ENCODE results near the gene DIAPH3.
A peak's percentile ranks its signal among the peaks of the same experiment; 100 is the strongest.
"Not testable (repeated sequence)": the region's sequence is repeated elsewhere in the genome, so short reads cannot be mapped to it uniquely, and the experiment has no call there.

The DIAPH3 gene

GRCh38 chr13:60094385-60095088 lies 69.2 kb downstream of the DIAPH3 start:
- no peak for DNase-seq

GRCh38 chr13:60093425-60094019 lies 70.2 kb downstream of the DIAPH3 start:
- DNase-seq: no peak

DNA sequence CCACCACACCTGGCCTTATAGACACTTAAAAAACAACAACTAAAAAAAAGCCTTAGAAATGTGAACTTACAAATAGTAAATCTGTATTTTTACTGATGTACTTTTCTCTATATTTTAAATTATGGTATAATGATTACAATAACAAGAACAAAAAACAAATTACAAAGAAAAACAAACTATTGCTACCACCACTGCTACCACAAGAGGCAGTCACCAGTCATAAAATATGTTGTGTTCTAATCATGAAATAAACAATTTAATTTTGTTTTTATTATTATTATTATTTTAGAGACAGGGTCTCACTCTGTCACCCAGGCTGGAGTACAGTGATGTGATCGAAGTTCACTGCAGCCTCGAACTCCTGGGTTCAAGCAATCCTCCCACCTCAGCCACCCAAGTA lies 72.2 kb downstream of the DIAPH3 start:
- DNase-seq: no peak

DNA sequence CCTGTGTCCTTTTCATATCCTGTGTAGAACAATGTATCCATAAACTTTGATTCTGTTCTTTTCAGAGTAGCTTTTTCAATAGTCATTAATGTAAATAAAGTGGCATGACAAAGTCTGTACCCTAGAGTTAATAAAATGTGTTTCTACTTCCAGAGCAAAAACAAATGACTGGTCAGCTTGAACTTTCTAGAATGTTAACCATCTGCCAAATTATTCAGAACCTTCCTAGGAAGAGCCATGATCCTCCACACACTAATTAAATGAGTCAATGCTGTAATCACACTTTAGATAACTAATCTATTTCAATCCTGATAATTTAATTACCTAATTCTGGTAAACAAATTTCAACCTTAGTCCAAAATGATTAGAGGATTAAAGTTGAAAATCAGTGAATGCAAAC lies 73.2 kb downstream of the DIAPH3 start:
- DNase-seq: no peak

DNA sequence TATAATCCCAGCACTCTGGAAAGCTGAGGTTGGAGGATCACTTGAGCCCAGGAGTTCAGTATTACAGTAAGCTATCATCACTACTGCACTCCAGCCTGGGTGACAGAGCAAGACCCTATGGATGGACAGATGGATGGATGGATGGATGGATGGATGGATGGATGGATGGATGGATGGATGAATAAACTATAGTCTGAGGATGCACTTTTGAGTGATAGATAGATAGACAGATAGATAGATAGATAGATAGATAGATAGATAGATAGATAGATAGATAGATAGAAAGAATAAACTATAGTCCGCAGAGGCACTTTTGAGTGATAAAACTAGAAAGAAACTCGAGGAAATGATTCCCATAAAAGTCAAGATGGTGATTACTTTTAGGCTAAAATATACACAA lies 79.9 kb downstream of the DIAPH3 start:
- DNase-seq: not testable (repeated sequence)

DNA sequence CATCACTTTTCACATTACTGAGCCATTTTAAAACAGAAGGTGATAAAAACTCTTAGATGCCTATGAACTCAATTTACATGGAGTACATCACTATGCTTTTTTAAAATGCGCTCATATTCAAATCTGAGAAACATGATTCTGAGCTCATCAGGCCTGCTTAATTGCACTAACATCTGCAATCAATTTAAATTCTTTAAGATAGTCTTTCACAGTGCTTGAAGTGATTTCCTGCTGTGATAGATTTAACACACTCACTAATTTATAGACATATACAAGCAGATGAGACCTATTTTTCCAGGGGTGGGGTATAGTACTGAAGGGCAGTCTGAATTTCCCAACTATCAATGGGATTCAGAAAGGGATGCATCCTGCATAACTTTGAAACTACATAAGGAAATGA lies 82.9 kb downstream of the DIAPH3 start:
- no peak for DNase-seq

DNA sequence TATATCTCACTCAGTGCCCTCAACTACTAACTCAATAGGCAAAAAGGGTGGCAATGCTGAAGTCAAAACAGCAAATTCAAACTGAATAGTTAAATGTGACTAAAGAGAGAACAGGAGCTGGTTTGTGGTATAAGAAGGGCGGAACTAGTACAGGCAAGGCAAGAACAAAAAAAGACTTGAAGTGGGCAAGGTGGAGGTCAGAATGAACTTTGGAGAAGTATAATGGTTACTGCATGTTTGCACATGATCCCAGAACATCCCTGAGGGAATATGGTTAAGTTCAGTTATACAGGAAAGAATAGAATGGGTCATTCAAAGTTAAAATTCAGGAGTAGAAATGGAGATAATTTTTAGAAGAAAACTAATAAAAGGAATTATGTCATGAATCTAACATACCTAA lies 85.5 kb downstream of the DIAPH3 start:
- DNase-seq: no peak

GRCh38 chr13:60075850-60076249 lies 87.9 kb downstream of the DIAPH3 start:
- DNase-seq: no peak

- no peak for DNase-seq
These were observed 89.3 kb downstream of the DIAPH3 start for GRCh38 chr13:60074397-60074796.

- DNase-seq: no peak
These were observed 97.5 kb downstream of the DIAPH3 start for GRCh38 chr13:60066226-60066625.

DNA sequence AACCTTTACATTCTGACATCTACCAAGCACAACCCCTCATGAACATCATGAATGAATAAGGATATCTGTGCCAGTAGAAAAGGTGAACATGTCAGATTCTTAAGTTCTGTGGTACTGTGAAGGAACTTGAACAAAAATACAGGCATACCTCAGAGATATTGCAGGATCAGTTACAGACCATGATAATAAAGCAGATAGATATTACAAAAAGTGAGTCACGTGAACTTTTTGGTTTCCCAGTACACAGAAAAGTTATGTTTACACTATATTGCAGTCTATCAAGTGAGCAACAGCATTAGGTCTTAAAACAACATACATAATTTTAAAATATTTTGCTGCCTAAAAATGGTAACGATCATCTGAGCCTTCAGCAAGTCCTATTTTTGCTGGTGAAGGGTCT lies 101.2 kb downstream of the DIAPH3 start:
- DNase-seq: no peak

DNA sequence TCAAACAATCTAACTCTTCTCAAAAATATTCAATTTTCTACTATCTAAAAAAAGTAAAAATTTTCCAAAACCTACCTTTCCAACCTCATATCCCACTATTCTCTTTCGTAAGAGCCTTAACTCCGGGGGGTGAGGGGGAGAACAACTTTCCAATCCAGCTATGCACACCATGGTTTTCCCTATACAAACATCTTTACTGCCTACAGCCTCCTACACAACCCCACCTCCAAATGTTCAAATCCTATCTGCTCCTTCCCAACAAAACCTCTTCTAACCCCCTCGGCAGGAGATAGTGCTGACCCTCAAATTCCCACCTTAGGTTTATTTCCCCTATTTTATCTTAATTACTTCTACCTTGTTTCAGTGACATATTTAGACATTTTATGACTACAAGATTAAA lies 102.0 kb downstream of the DIAPH3 start:
- DNase-seq: no peak

- DNase-seq: no peak
These were observed 111.9 kb downstream of the DIAPH3 start for GRCh38 chr13:60051754-60052285.

GRCh38 chr13:60048353-60048752 lies 115.4 kb downstream of the DIAPH3 start:
- DNase-seq: not testable (repeated sequence)

DNA sequence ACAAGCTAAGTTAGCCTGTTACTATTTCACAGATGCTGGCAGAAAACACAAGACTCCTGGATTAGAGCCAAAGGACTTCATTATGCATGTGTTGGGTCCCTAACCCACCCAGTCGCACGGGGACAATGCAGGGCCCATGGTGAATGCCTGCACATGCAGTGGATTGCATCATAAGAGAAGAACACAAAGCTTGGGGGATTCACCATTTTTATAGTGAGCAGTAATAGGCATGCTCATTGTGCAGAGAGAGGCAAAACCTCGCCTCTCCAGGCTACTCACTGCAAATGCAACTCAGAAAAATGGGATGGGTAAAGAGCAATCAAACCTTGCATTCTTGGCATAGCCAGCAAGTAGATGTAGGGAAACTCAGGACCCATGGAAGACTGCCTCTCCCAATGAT lies 115.8 kb downstream of the DIAPH3 start:
- no peak for DNase-seq

DNA sequence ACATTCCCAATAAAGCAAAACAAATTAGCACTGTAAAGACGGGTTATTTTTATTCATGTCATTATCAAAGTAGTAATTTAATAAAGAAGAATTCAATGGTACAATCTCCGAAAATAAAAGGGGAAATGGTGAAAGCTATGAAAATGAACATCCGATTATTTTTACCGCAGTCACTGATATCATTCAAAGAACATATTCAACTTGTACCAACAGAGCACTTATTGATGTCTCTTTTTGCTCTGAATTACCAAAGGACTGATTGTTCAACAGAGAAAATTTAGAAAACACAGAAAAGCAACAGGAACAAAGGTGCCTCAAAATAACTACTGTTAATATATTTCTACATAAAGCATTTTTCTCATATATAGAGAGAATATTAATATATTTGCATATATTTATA lies 119.4 kb downstream of the DIAPH3 start:
- DNase-seq: no peak

GRCh38 chr13:60043262-60043661 lies 120.5 kb downstream of the DIAPH3 start:
- no peak for DNase-seq

DNA sequence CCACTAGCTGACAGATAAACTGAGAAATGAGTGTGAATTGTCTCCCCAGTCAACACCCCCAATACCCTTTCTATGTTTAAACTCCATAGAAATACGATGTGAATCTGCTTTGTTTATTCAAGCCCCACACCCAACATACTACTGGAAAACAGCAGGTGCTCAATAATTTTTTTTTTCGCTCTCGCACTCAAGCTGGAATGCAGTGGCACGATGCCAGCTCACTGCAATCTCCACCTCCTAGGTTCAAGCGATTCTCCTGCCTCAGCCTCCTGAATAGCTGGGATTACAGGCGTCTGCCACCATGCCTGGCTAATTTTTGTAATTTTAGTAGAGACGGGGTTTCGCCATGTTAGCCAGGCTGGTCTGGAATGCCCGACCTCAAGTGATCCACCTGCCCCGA lies 123.1 kb downstream of the DIAPH3 start:
- not testable (repeated sequence) for DNase-seq

- no peak for DNase-seq
These were observed 127.9 kb downstream of the DIAPH3 start for GRCh38 chr13:60035874-60036273.

GRCh38 chr13:60032851-60033250 lies 130.9 kb downstream of the DIAPH3 start:
- DNase-seq: no peak

DNA sequence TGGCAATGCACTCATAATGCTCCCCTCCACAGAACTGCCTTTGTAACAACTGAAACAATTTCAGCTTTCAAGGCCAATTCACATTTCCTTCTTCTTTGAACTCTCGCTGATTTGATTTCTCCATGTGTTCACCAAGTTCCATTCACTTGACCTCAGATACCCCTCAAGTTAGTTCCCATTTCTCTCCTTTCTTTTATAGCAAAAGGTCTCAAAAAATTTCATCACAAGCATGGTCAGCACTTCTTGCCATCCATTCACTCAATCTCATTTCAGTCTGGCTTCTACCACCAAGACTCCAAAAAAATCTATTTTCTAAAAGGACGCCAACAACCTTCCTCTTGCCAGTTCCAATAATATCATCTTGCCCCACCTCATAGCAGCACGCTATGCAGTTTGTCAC lies 135.7 kb downstream of the DIAPH3 start:
- DNase-seq: no peak

- no peak for DNase-seq
These were observed 137.4 kb downstream of the DIAPH3 start for GRCh38 chr13:60026286-60026685.

DNA sequence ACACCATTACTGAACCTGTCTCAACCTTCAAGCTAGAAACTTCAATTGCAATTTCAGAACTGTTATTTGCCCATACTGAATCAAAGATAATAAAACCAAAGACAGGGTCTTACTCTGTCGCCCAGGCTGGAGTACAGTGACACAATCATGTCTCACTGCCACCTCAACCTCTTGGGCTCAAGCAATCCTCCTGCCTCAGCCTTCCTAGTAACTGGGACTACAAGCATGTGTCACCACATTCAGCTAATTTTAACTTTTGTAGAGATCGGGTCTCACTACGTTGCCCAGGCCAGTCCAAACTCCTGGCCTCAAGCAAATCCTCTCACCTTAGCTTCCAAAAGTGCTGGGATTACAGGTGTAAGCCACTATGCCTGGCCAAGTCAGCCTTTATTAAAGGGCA lies 143.4 kb downstream of the DIAPH3 start:
- DNase-seq: peak in 1 of 5 experiments; percentile 4
